Forelimb muscle (tissue), 1 donor: Measurements from ENCODE around the gene TMTC2. TPM values are rescaled to one million over a fixed set of nuclear protein-coding genes. Genes with fewer than 3 reads are reported as not detected.

ENCODE experiments used
- DNase-seq: peaks from one replicate; pipeline ENCODE4 v3.0.0-alpha.2; 2013; ENCODE audit warnings: low read depth
- polyA plus RNA-seq: library from polyadenylated mRNA; unstranded; fragments of 120-200 nt; gene quantifications from one replicate; pipeline ENCODE4 v1.2.1, GENCODE V29; 2013; ENCODE audit not compliant: insufficient read length

TMTC2 gene
- 13.0 TPM for polyA plus RNA-seq

GRCh38 chr12:82686168-82687020 is at the start of gene TMTC2:
TMTC2 (plus strand) TSS chr12:82686906.
- peak; percentile 84 for DNase-seq

DNA sequence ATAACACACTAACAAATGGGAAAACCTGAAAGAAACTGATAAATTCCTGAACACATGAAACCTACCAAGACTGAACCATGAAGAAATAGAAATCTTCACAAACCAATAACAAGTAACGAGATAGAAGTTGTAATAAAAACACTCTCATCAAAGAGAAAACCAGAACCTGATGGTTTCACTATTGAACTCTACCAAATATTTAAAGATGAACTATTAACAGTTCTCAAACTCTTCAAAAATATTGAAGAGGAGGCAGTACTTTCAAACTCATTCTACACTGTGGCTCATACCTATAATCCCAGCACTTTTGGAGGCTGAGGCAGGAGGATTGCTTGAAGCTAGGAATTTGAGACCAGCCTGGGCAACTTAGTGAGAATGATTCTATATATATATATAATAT is 48.4 kb upstream of the TMTC2 start:
- DNase-seq, result no peak

GRCh38 chr12:82644896-82645295 is 41.8 kb upstream of the TMTC2 start:
- DNase-seq, result peak; percentile 17

DNA sequence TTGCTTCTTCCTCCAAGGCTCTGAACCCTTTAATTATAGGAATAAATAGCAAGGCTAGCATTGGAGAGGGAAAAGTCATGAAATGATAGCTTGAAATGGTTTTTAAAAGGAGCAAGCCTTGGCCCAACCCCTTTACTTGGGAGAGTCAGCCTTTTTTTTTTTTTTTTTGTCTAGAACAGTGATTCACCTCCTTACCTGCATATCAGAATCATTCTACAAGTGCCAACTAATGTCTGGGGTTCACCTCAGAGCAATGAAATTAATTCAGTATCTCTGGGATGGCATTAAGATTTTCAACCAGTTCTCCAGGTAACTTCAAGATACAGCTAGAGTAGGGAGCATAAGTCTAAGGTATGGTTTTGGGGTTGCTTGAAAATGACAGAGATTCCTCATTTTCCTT is 41.3 kb upstream of the TMTC2 start:
- DNase-seq, result no peak

DNA sequence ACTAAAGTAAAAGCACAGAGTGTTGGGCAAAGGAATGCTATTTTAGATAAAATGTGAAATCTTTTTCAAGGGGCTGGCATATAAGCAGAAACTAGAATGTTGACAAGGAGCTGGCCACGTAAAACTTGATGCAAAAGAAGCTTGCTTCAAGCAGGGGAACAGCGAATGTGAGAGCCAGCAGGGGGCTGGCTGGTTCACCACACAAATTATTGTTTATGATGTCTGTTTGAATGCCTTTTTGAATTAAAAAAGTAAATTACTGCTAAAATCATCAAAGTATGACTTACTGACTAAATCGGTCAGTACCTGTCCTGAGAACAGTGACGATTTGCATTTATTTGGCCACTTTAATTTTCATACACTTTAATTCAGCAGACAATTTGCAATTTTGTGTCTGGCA is 38.9 kb upstream of the TMTC2 start:
- DNase-seq, result no peak

- DNase-seq, result no peak
Measured at GRCh38 chr12:82648259-82648909, 38.3 kb upstream of the TMTC2 start.

DNA sequence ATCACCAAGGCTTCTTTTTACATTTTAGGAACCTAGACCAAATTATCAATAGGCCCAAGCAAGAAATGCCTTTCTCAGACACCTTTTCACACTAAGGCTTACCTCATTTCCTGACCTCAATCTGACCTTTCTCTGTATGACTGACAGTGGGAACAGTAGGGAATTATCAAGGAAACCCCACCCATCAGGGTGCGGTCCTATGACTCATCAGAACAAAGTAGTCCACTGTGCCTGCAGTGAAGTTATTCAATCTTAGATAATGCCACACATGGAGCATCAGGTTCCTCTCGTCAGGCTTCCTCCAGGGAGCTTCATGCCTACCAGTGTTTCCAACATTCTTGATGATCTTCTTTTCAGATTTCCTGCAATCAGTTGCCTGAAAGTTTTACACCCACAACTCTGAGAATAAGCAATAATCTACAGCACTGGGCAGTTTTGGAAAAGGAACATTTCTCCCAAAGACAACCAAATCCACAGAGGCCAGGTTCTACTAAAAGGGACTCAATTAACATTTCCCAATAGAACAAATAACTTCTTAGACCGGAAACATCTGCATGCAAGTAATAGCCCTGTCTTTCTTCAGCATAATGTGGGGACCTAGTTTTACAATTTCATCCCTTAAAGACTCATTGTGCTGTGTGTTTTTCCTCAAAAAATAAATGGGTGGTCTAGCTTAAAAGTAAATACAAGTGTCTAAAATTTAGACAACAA is 35.9 kb upstream of the TMTC2 start:
- DNase-seq, result no peak

DNA sequence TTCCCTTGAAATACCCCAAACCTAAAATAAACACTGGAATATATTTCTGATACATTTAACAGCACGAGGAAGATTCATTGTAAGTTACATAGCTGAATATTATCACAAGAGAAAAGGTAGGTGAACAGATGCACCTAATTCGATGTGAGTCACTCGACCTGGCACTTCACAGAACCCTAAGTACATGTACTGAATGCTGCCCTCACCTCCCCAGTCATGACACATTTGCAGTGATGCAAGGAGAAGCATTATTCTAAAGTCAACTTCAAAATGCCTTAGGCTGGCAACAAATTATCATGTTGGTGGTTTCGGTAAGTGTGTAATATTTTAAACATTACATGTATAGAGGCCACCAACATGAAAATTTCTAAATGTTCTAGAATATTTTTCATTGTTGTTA is 35.2 kb upstream of the TMTC2 start:
- DNase-seq, result no peak

- DNase-seq, result no peak
Measured at GRCh38 chr12:82652071-82652470, 34.6 kb upstream of the TMTC2 start.

GRCh38 chr12:82655751-82656150 is 31.0 kb upstream of the TMTC2 start:
- no peak for DNase-seq

GRCh38 chr12:82659343-82660207 is 27.1 kb upstream of the TMTC2 start:
- no peak for DNase-seq

DNA sequence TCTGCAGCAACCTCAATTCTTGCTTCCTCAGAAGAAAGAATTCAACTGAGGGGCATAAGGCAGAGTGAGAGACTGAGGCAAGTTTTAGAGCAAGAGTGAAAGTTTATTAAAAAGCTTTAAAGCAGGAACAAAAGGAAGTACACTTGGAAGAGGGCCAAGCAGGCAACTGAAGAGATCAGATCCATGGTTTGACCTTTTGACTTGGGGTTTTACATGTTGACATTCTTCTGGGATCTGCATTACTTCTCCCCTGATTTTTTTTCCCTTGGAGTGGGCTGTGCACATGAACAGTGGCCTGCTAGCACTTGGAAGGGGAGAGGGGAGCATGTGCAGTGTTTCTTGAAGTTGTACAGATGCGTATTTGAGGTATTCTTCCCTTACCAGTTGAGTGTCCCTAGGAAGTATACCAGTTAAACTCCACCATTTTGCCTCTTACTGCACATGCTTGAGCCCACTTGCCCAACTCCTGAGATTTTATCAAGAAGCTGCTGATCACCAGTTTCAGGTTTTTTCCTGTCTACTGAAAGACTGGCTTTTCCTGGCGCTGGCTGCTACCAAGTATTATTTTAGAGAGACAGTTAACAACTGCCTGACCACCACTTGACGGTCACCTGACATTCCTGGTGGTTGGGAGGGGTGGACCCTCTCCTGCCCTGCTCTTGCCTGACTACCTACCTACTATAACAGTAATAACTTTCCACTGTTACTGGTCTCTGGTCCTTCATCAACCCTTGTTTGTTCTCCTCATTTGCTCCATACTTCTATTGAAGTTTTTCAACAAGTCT is 26.0 kb upstream of the TMTC2 start:
- DNase-seq, result no peak

GRCh38 chr12:82663893-82664292 is 22.8 kb upstream of the TMTC2 start:
- DNase-seq, result no peak

DNA sequence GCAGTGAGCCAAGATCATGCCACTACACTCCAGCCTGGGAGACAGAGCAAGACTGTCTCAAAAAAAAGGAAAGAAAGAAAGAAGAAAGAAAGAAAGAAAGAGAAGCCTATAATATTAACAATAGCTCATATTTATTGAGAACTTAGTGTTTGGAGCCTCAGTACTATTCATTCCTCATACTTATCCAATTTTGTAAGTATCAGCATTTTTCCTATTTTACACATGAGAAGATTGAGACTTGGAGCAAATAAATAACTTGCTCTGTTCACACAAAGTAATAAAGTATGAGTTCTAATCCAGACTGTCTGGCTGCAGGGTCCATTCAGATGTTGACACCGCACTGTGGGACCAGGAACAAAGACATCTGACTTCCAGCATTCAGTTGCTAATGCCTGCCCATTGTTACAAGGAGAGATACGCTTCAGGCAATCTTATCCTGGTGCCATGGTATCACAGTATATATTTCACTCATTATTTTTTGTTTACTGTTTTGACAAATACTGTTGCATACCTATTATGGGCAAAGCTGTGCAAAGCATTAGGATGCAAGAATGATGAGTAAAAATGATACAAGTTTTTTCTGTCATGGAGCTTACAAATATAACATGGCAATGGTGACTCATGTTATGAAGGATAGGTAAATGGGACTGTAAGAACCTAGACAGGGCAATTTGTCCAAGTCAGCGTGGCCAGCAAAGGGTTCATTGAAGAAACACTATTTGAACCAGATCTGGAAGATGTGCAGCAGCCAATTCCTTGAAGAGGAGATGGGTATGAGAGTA is 21.4 kb upstream of the TMTC2 start:
- DNase-seq, result no peak

- no peak for DNase-seq
Measured at GRCh38 chr12:82666830-82667229, 19.9 kb upstream of the TMTC2 start.

DNA sequence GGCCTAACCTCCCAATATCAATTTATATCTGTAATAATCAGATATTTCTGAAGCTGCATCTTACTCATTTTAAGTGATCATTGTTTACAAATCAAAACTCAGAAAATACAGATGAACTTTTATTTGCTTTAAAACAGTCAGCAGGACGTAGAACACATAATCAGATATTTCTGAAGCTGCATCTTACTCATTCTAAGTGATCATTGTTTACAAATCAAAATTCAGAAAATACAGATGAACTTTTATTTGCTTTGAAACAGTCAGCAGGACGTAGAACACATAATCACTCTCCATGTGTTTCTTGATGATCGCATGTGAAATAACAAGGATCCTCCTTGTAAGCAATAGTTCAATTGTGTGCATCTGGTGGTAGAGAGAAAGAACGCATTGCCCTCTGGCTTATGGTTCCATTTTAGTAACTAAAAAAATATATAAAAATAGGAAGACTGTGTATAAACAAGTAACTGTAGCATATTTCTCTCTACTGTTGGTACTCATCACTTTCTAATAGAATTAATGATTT is 15.0 kb upstream of the TMTC2 start:
- no peak for DNase-seq

DNA sequence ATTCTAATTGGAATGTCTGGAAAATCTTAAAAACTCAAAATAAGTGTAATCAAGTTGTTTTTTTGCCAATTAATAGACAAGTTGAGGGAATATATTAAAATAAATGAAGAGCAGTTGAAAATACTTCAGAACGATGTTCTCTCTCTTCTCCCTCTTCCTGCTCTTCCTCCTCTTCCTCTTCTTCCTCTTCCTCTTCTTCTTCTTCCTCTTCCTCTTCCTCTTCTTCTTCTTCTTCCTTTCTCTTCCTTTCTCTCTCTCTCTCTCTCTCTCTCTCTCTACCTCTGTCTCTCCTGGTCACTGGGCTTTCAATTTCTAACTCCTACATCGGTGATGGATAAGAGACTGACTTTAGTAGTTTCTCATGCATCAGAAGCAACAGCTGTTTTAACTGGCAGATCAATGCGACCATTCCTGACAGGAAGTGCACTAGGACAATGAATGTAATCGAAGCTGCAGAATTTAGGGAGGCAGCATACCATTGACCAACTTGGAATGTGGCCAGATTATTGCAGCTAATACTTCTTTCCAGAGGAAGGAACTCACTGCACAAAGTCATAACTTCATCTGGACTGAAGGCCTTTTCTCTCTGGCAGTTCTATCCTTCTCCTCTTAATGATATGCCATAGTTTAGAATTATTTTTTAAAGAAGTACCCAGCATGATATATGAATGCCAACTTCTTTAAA is 13.8 kb upstream of the TMTC2 start:
- DNase-seq, result no peak

GRCh38 chr12:82673698-82674097 is 13.0 kb upstream of the TMTC2 start:
- DNase-seq, result no peak

DNA sequence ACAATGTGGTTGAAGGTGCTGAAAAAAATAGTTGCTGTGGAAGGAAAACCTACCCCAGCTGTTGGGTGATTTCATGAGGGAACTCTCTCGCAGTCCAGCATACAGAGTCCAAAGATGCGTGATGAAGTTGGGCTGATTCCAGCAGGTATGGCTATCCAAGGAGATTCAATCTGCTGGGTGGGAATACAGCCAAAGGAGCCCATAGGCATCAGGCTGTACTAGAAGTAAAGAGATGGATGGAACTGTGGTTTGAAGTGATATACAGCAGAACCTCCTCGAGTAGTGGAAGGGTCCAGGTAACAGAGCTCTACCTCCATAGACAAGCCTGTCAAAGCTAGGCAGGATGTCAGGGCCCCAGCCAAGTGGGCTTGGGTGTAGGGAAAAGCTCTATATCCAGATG is 11.5 kb upstream of the TMTC2 start:
- no peak for DNase-seq
